Inflammatory macrophage treated with lipopolysaccharide for 1 hour (primary cell): ENCODE measurements around the gene INCA1.

ENCODE experiments used
- DNase-seq, 2 donors: peaks; one replicate each; pipeline ENCODE4 v3.0.0-alpha.2; 2020 to 2022

INCA1 gene

DNA sequence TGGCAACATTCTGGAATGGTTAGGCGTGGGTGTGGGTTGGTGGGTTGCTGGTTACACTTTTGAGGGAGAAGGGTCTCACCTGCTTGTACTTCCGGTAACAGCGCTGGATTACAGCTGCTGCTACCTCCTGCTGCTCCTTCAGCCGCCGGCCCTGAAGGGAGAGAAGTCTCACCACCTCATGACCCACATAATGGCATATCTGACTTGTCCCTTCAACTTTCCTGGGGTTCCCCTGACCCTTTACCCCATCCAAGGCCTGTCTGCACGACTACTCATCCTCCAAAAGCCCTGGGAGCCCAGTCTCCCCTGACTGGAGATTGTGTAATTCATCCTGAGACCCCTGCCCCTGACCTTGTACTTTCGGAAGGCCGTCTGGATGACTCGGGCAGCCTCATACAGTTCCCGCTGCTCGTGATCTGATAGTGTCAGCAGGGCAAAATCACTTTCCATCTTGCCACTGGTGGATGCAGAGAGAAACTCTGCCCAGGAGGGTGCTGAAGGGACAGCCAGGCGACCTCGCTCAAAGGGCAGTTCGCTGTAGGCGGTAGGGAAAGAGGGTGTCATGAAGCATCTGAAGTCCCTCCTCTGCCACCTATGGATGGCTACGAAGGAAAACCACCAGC is 27.7 kb downstream of the INCA1 start:
- DNase-seq = peak; percentile 23 to 67

DNA sequence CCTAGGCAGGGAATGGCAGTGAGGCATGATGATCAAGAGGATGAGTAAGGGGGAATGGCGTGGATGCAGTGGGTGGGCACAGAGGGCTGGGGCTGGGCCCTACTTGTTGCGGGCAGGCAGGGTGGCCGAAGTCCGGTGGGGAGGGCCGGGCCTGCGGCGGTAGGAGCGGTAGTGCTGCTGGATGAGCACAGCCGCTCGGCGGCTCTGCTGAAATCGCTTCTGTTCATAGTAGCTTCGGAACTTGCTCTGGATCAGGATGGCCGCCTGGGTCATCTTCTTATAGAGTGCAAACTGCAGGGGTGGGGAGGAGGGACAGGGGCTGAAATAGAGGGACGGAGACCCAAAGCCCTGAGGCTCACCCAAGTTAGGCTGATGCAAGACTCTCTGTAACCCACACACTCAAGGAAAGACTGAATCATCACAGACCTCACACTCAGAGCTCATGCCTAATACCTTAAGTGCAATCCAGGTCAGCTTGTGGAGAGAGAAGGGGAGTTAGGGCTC is 28.2 kb downstream of the INCA1 start:
- peak; percentile 50 to 78 for DNase-seq

DNA sequence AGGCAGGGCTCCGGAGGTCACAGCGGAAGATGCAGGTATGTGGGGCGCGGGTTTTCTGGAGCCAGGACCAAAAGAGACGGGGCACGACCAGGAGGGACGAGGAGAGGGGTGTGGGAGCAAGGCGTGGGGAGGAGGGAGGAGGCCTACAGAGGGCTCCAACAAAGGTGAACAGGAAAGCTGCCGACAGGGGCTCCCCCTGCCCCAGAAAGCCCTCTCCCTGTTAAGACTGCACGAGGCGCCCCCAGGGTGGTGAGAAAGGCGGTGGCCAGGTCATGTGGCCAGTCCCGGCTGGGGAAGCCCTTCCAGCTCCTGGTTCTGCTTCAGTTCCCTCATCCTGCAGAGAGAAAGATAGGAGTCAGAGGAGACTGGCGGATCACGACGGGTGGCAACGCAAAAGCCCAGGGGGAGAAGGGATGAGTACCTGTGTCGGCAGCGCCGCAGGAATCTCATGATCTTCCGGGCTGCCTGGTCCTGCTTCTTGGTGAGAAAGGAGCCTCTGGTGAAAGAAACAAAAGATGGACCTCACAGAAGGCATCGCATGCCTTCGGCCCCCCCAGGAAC is 28.8 kb downstream of the INCA1 start:
- DNase-seq = peak in 1 of 2 donors; percentile 55

DNA sequence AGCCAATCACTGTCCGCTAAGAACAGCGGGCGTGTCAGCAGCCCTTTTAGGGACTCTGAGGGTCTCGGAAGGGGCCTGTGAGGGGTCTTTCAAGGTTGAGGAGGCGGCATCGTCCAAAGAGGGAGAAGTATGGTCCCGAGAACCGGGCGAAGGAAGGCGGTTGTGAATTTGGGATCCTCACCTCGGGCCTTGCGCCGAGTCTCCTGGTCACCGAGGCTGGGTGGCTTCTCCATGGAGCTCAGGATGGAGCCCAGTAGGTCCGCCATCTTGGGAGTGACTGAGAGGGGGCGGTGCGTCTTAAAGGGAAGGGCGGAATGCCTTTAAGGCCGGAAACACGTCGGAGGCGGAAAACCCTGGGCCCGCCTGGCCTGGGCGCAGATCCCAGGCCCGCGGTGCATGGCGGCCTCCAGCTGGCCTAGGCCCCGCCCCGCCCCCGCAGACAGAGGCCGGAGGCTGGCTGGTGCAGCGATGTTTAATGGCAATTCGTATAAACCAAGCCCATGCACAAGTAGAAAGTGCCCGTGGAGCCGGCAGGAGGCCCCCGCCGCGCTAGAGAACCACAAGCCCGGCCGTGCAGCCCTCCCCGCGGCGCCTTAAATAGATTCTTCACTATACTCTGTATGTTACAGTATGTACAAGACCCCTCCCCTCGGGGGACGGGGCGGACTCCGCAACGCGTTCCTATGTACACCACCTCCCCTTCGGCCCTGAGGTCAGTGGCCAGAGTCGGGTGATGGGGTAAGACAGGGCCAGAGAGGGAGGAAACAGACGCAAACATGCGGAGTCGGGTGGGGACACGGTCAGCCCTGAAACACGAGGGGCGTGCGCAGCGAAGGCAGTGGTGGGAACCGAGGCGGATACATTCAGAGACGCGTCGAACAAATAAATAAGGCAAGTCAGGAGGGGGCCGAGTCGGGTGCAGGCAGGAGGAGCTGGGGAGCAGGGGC is 29.5 kb downstream of the INCA1 start, which contains the start of gene SPAG7:
TSS of gene SPAG7 (minus strand) at position 279 of the 947 bp plus-strand sequence. CDS start at position 266, 13 bp downstream.
- peak; percentile 92 to 99 for DNase-seq

DNA sequence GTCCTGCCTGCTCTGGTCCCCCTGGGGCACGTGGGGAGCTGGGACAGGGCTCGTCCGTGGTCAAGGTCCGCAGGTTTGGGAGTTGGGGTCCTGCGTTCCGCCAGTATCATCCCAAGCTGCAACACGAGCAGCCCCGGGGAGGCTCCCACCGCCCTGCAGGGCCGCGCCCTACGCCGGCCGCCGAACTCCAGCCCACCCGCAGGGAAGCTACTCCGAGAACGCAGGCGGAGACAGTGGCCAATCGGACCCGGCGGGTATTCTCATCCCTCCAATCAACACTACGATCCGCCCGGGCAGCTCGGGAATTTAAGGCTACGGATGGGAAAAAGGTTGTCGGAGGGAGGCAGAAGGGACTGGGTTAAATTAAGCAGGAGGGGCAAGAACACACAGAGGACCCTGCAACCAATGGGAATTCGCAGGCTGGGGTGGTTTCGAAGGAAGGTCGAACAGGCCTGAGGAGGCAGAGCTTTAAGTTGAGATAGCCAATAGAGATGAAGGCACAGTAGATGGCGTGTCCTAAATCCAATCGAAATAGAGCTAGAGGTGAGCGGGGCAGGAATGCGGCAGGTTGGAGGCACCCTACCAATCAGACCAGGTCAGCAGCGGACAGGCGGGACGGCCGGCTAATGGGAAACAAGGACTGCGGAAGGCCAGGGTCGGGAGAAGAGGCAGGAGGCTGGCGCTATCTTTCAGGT is 30.3 kb downstream of the INCA1 start:
- peak; percentile 95 to 99 for DNase-seq

DNA sequence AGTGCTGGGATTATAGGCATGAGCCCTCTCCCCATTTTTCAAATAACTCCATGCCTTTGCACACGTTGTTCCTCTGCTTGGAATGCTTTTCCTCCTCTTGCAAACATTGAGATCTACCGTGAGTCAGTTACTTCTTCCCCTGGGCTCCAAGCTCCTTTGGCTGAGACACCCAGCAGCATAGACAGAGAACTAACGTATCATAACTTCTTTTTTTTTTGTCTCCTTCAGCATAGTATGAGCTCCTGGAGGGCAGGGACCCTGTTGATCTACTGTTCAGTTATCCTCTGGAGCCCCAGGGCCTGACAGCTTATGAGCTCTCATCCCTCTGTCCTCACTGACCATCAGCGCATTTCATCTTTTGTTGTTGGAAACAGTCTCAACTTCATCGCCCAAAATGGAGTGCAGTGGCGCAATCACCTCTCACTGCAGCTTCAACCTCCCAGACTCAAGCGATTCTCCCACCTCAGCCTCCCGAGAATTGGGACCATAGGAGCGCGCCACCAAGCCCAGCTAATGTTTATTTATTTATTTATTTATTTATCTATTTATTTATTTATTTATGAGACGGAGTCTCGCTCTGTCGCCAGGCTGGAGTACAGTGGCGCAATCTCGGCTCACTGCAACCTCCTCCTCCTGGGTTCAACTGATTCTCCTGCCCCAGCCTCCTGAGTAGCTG is 31.9 kb downstream of the INCA1 start:
- no peak for DNase-seq

DNA sequence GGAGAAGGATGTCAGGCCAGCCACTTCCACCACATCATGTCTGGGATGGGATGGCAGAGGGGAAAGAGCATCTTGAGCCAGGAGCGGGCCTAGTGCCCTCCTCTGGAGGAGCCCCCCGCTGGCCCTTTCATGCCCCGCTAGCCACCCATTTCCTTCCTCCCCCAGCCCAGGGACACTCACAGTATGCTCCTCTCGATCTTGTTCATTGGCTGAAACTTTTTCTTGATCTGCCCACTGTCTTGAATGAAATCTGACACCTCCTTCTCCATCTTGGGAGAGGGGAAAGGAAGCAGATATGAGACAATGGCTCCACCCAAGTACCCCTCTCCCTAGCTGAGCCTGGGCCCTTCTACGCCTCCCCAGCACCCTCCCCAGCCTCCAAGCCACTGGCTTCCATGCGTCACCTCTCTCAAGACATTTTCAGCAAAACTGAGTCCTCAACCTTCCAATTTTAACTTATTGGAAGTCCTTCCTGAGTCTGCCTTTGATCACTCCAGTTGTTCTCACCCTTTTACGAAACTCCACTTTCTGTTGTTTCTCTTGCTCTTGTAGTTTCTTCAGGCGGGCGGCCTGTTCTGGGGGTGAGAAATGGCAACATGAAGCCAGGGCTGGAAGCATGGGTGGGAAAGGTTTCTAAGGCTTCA is 36.9 kb downstream of the INCA1 start:
- DNase-seq = no peak

DNA sequence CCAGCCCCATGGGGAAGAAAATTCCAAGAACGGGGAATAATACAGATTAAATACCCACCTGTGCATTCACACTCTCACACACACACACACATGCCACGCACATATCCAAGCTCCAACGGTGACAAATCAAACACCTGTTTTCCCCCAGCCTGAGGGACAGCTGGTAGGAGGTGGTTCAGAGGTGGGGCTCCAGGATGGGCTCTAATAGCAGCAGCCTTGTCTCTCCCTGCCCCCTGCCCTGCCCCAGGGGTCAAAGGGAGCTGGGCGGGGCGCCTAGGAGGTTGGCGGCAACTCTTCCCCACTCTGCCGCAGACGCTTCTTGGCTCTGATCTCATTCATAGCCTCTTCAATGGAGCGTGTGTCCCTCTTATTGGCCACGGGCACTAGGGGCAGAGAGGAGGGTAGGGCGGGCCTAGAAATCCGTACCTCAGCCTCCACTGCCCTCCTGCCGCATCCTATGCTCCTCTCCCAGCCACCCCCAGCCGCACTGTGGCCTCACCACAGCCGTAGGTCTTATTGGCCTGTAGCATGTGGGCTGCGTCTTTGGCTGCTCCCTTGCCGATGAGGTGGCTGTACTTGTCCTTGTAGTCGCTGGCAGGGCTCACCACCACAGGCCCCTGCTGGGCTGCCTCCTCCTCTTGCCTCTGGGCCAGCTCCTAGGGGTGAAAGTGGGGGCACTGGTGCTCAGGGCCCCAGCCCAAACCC is 37.9 kb downstream of the INCA1 start:
- no peak for DNase-seq

DNA sequence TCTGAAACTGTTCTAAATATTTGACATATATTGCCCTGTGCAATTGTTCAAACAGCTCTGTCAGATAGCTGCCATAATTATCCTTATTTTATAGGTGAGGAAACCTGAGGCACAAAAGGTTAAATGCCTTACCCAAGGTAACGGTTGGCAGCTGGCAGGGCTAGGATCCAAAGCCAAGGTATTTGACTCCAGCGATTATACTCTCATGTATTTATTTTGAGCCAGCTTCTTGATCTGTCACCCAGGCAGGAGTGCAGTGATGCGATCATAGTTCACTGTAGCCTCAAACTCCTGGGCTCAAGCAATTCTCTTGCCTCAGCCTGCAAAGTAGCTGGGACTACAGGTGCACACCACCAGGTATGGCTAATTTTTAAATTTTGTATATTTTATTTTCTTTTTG is 39.2 kb downstream of the INCA1 start:
- no peak for DNase-seq

DNA sequence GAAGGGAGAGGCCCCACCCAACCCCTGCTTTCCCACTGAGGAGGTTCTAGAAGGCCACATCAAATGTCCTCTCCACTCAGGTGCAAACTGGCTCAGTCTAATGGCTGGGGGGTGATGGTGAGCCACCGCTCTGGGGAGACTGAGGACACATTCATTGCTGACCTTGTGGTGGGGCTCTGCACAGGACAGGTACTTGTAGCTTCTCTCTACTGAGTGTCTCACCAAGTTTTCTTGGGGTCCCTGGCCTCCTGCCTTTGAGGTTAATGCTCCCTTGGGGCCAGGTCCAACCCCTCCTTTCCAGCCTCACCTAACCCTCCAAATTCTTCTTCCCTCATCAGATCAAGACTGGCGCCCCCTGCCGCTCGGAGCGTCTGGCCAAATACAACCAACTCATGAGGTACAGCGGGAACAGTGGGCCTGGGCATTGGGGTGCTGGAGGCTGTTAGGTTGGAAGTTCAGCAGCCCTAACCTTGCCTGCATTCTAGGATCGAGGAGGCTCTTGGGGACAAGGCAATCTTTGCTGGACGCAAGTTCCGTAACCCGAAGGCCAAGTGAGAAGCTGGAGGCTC is 40.7 kb downstream of the INCA1 start:
- DNase-seq = peak in 1 of 2 donors; percentile 46

DNA sequence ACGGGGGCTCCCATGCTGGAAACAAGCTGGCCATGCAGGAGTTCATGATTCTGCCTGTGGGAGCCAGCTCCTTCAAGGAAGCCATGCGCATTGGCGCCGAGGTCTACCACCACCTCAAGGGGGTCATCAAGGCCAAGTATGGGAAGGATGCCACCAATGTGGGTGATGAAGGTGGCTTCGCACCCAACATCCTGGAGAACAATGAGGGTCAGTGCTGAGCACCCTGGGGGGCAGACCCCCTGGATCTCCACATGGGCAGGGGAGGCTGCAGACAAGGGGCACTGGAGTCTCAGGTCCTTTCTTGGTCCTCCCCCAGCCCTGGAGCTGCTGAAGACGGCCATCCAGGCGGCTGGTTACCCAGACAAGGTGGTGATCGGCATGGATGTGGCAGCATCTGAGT is 42.2 kb downstream of the INCA1 start:
- DNase-seq = no peak

DNA sequence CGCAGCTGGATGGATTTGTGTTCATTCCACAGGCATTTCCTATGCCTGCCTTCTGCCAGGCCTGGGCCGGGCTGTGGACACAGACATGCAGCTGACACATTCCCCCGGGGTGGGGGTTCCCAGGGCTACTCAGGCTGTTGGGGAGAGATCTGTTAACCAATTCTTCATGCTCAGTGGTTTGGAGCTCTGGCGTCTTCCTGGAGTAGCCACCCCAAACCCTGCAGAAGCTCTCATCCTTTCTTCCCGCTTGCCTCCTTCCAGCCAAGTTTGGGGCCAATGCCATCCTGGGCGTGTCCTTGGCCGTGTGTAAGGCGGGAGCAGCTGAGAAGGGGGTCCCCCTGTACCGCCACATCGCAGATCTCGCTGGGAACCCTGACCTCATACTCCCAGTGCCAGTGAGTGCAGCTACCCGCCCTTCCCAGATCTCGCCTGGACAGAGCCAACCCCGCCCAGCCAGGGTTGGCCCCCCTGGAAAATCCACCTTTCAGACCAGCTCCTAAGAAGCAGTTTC is 43.8 kb downstream of the INCA1 start:
- no peak for DNase-seq

DNA sequence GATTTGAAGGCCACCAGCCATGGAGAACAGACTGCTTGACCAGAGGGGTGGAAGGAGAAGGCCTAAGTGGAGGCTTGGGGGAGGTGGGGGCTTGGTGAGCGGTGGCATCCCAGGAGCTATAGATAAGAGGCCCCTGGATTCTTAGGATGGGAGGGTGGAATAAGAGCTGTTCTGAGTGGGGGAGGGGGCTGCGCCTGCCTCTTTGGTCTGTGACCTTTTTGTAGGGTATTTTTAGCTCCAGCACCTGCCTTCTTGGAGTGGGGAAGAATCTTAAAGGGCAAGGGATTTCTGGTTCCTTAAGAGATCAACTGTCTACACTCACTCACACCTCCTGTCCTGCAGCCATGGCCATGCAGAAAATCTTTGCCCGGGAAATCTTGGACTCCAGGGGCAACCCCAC is 45.8 kb downstream of the INCA1 start:
- DNase-seq = no peak

DNA sequence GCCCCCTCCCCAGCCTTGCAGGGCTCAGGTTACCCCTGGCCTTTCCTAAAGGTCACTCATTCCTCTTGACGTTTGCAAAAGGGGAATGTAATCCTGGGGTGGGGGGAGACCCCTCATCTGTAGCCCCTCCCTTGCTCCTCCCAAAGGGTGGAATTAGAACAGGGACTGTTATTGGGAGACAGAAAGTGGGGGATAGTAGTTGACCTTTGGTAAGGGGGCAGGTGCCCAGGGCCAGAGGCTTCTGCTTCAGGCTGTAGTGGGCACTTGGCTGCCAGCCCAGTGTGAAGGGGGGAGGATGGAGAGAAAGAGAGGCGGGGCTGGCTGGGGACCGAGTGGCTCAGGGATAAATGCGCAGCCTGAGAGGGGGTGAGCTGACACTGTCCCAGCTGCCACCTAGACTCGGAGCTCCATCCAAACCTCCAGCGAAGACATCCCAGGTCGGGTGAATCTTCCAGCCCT is 46.5 kb downstream of the INCA1 start, which contains the start of gene ENO3:
TSS of gene ENO3 (plus strand) at position 374 of the 459 bp plus-strand sequence. CDS start 711 bp downstream, outside the sequence.
- DNase-seq = no peak

DNA sequence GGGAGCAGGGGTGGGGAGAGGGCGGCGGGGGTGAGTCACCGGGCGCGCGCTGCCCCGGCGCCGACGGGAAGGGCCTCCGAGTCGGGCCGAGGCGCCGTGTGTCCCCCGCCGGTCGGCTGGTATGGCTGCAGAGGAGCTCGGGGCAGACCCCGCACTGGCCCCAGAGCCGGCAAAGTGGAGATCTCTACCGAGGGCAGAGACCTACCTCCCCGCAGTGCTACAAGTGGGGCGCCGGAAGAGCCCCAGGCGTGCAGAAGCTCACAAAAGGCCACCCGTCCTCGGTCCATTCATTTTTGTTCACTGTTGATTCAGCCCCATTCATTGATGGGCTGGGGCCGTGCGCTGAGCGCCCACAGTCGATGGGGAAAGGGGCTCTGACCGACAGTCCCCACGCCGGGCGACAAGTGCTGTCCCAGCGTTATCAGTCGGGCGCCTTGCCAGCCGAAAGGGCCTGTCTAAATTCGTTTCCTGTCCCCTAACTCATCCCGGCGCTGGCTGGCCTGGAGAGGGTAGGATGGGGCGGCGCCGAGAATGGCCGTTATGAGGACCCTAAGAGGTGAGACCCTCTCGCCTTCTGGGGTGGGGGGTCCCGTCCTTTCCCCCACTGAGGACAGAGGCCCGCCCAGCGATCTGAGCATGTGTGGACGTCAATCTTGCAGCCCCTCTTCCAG is 47.1 kb downstream of the INCA1 start:
- no peak for DNase-seq

DNA sequence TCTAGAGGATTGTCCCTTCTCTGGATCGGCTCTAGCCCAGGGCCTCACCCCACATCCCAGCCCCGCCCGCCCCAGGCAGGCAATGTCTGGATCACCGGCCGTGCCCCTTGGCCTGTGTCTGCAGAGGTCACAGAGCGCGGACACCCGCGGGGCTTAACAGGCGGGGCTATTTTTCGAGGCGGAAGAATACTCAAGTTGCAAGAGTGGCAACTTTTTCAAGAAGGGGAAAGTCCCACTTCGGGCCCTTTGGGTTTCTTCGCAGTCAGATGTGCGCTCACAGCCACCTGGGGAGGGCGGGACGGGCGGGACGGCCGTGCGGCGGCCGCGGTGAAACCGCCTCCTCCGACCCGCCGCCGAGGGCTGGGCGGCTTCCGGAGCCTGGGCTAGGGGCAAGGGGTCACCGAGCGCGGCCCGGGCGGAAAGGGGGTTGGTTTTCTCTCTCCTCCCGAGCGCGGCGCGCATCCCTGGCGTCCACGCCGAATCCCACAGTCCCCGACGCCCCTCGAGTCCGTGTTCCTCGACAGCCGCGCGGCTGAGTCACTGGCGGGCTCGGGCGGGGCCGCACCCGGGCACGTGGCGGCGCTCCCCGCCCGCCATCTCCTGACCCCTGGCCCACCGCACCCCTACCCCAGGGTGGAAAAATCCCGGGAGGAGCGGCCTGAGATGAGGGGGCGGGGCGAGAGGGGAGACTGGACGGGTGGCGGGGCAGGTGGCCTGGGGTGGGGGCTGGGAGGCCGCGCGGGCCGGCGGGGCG is 47.8 kb downstream of the INCA1 start:
- peak; percentile 92 to 95 for DNase-seq

DNA sequence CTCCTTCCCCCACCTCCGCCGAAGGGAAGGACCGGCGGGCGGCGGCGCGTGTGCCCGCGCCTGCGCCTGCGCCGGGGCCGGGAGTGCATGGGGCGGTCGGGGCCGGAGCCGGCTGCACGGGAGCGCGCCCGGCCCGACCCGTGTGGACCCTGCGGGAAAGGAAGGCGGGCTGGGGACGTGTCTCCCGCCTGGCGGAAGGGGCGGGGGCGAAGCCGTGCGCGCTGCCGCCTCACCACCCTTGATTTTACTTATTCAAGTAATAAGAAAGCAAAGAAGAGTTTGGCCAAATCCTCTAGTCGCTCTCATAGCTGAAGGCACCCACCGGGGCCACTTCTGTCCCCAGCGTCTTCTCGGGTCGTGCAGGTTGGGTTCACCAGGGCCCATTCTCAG is 48.4 kb downstream of the INCA1 start:
- peak; percentile 85 to 88 for DNase-seq

DNA sequence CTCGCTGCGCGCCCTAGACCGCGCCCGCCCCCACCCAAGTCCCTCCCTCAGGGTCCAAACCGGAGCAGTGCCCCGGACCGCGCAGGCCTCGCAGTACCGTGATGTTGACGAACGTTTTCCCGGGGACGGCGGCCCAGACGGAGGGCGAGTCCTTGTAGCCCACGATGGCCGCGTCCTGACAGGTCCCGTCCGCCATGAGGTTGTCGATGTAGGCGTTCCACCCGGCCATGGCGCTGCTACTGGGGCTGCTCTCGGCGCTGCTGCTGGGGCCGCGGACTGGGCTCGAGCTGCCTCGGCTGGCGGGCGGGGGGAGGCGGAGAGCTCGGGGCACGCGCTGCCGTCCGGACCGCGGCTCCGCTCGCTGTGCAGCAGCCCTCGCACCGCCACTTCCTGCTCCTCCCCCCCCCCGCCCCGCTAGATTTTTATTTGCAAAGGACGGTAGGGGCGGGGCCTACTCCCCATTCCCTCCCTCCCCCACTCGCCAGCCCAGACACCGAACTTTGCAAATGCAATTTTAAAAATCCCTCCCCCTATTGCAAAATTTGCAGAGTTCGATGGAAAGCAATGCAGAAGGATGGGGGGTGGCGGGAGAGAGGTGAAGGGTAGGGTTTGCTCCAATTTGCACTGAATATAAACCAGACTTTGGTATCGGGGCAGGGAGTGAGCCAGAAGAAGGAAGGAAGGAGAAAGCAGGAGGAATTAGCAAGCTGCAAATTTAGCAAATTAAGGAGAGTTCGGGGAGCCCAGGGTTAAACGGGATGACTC is 49.0 kb downstream of the INCA1 start, which contains the start of gene PFN1:
TSS of gene PFN1 (minus strand) at position 365 of the 765 bp plus-strand sequence. CDS start at position 229, 136 bp downstream.
- DNase-seq = peak; percentile 94 to 98
